MM.1S (cell line): ENCODE data around the gene MMP11.

ENCODE experiments used
- EZH2 ChIP-seq: fragments of 300-600 bp; sonication (generic); optimal IDR thresholded peaks from 2 replicates; pipeline ENCODE3; 2017; ENCODE audit warnings: low read depth, mild to moderate bottlenecking, antibody characterized with exemption, low read length, mixed read lengths
- TF ChIP-seq, protein P1 (sequence below): fragments of 300-600 bp; sonication (generic); IDR thresholded peaks from 2 replicates; pipeline ENCODE4 v1.5.1; 2016; ENCODE audit warnings: antibody characterized with exemption, low read length, mixed read lengths

DNA sequence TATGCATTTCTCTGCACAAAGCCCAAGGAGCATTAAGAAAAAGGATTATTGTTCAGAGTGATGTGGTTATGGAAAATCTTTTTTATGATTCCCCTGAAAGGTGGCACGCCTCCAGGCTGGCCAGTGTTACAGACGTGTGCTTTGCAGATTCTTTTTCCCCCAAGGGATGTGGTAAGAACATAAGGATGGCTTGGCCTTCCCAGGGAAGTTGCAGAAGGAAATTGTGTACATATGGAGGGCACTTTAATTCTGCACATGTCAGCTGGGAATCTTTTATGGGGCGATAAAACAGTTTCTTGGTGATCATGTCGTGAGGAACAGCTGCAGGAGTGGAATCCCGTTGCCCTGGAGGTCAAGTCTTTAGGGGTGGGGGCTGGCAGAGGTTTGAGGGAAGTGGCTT, 23.8 kb downstream of the MMP11 start:
- TF ChIP-seq, protein P1, sequence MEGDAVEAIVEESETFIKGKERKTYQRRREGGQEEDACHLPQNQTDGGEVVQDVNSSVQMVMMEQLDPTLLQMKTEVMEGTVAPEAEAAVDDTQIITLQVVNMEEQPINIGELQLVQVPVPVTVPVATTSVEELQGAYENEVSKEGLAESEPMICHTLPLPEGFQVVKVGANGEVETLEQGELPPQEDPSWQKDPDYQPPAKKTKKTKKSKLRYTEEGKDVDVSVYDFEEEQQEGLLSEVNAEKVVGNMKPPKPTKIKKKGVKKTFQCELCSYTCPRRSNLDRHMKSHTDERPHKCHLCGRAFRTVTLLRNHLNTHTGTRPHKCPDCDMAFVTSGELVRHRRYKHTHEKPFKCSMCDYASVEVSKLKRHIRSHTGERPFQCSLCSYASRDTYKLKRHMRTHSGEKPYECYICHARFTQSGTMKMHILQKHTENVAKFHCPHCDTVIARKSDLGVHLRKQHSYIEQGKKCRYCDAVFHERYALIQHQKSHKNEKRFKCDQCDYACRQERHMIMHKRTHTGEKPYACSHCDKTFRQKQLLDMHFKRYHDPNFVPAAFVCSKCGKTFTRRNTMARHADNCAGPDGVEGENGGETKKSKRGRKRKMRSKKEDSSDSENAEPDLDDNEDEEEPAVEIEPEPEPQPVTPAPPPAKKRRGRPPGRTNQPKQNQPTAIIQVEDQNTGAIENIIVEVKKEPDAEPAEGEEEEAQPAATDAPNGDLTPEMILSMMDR = no peak
- TF ChIP-seq EZH2 = no peak
